SK-N-MC (cell line): ENCODE data around the gene MYADML2.

Source experiments
- DNase-seq: peaks from one replicate; pipeline ENCODE4 v3.0.0-alpha.2; 2011; ENCODE audit warnings: low read depth, low spot score
- H3K27ac ChIP-seq: fragments of 200-600 bp; sonication (generic); 2 replicates; pipeline ENCODE4 v1.5.1; 2016; ENCODE audit warnings: mixed run types
- H3K36me3 ChIP-seq: fragments of 200-600 bp; sonication (generic); 2 replicates; pipeline ENCODE4 v1.6.1; 2017; ENCODE audit warnings: antibody characterized with exemption, low read length, mixed read lengths; ENCODE audit not compliant: insufficient read depth
- H3K4me3 ChIP-seq: fragments of 200-600 bp; sonication (generic); 2 replicates; pipeline ENCODE4 v1.5.1; 2016
- H3K9ac ChIP-seq: fragments of 200-600 bp; sonication (generic); 2 replicates; pipeline ENCODE4 v1.8.0; 2017; ENCODE audit warnings: mixed run types, mixed read lengths; ENCODE audit not compliant: insufficient read length
- H3K9me3 ChIP-seq: fragments of 200-600 bp; sonication (generic); 2 replicates; pipeline ENCODE4 v1.6.1; 2017; ENCODE audit warnings: low read depth, mild to moderate bottlenecking, antibody characterized with exemption, low read length, moderate library complexity, mixed read lengths
- EZH2 ChIP-seq: fragments of 200-600 bp; sonication (generic); IDR thresholded peaks from one replicate; pipeline ENCODE4 v1.6.1; 2017; ENCODE audit warnings: antibody characterized with exemption
- FOXP2 ChIP-seq: optimal IDR thresholded peaks from 2 replicates; pipeline ENCODE3; 2011; ENCODE audit warnings: mild to moderate bottlenecking, moderate library complexity; ENCODE audit not compliant: insufficient read depth; ENCODE audit errors: extremely low read length, control extremely low read depth
- POLR2AphosphoS5 ChIP-seq: IDR thresholded peaks from 2 replicates; pipeline ENCODE4 v1.6.1; 2012; ENCODE audit warnings: mild to moderate bottlenecking, low read depth, low read length, borderline replicate concordance

Gene MYADML2

DNA sequence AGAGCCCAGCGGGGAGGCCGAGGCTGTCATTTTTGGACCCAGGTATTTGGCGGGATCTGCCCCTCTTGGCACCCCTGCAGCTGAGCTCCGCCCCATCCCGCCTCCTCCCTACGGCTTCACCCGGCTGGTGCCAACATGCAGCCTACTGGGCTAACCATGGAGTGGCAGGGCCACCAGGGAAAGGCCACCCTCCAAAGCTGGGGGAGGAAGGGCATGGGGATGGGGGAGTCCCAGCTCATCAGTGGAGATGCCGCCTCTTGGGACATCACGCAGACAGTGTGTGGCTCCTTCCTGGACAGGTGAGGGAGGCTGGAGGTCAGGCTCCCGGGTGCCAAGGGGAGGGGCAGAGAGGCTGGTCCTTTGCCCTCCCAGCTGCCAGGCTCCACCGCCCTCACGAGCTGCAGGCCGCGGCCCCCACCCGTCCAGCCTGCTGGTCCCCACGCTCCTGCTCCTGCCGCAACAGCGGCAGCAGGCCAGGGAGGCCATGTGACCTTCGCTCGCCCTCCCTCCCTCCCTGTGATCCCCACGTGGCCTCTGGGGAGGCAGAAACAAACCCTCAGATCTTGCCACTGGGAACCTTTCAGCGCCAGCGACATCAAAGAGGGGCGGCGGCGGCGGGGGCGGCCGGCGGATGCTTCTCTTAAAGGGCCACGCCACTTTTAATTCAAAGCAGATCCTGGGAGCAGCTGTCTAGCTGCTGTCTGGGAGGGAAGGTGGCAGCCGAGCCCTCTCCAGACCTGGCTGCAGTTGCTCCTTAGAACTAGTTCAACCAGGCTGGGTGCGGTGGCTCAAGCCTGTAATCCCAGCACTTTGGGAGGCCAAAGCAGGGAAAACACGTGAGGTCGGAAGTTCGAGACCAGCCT, 20.7 kb upstream of the MYADML2 start:
- H3K27ac ChIP-seq = no peak overlapping the region
- no peak overlapping the region for H3K4me3 ChIP-seq
- H3K36me3 ChIP-seq = no peaks in the 10 kb centered on the region
- DNase-seq = no peak
- TF ChIP-seq POLR2AphosphoS5 (no peak), EZH2 (no peak), FOXP2 (no peak)
- peaks cover 3% of the 10 kb centered on the region; the same call in 1 of the 2 replicates for H3K9me3 ChIP-seq
- H3K9ac ChIP-seq = no peak overlapping the region

DNA sequence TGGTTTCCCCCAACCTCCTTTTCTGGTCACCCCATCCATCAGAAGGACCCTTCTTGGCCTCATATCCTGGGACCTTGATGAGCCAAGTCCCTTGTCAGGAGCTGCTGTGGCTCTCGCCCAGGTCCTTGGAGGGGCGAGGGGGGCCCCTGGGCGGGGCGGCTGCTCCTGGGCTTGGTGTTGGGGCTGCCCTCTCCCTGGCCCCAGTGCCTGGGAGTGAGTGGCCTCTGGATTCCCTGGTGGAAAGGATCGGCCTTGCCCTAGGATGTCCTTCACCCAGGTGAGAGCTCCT, 20.2 kb upstream of the MYADML2 start:
- no peak for DNase-seq
- TF ChIP-seq FOXP2 (no peak), EZH2 (no peak), POLR2AphosphoS5 (no peak)
- Histone ChIP-seq H3K27ac (no peak overlapping the region), H3K36me3 (no peaks in the 10 kb centered on the region), H3K9me3 (peaks cover under 1% of the 10 kb centered on the region; the same call in 1 of the 2 replicates), H3K4me3 (no peak overlapping the region), H3K9ac (no peak overlapping the region)

DNA sequence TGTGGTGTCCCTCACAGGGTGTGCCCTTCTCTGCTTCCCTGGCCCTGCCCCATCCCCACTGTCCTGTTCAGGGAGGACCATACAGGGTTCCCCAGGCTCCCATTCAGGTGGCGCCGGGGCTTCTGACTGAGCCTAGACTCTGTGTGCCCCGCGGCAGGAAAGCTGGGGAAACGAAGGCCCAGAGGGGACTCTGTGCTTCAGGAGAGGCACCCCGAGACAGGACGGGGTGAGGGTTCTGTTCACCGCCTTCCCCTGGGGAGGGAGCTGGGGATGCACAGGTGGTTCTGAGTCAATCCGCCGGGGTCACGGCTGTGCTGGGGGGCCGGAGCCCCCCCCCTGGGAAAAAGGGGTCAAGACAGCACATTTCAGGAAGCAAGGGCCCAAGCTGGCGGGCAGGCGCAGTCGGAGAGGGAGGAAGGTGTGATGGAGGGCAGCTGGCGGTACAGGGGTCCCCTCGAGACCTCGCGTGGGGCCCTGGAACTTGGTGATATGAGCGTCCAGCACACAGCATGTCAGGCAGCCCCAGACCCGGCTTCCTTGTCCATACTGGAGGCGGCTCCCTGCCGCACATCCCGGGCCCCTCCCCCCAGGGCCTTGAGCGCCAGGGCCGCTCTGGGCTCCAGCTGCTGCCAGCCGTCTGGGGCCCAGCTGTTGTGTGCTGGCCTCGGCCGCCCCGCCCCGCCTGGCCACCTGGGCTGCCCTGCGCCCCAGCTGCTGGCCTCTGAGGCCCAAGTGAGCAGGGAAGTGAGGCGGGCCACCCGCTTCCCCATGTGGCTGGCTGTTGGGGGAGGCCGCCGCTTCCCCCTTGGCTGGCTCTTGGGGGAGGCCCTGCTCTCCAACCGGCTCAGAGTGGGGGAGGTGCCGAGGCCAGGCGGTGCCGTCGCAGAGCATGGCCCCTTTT, 19.6 kb upstream of the MYADML2 start:
- Histone ChIP-seq H3K4me3 (no peak overlapping the region), H3K9ac (no peak overlapping the region), H3K36me3 (no peaks in the 10 kb centered on the region), H3K27ac (no peak overlapping the region), H3K9me3 (no peaks in the 10 kb centered on the region)
- no peak for DNase-seq
- TF ChIP-seq EZH2 (no peak), FOXP2 (no peak), POLR2AphosphoS5 (no peak)

DNA sequence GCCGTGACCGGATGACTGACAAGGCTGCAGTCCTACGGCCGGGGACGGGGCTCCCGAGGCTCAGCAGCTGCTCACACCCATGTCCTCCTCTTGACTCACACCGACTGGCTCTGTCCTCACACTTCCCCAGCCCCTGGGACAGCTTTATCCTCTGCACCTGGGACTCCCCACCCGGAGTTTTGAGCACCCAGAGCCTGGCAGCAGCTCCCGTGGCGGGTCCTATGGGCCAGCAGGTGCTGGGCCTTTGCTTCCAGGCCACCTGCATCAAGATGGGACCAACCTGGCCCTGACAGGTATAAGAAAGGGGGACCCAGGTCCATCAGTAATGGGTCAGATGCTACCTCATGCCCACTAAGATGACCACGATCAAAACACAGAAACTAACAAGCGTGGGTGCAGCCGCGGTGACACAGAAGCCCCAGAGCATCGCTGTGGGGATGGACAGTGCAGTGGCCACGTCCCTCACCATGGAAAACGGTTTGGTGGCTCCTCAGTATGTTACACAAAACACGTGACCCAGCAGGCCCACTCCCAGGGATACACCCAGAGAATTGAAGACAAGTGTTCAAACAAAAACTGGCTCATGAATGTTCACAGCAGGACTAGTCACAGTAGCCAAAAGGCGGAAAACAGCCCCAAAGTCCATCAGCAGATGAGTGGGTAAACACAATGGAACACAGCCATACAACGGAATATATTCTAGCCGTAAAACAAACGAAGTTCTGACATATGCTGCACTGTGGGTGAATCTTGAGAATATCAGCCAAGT, 17.2 kb upstream of the MYADML2 start:
- no peak overlapping the region for H3K9ac ChIP-seq
- no peak overlapping the region for H3K27ac ChIP-seq
- DNase-seq = no peak
- no peaks in the 10 kb centered on the region for H3K9me3 ChIP-seq
- no peaks in the 10 kb centered on the region for H3K36me3 ChIP-seq
- H3K4me3 ChIP-seq = no peak overlapping the region
- TF ChIP-seq FOXP2 = no peak
- no peak for TF ChIP-seq EZH2
- no peak for TF ChIP-seq POLR2AphosphoS5

DNA sequence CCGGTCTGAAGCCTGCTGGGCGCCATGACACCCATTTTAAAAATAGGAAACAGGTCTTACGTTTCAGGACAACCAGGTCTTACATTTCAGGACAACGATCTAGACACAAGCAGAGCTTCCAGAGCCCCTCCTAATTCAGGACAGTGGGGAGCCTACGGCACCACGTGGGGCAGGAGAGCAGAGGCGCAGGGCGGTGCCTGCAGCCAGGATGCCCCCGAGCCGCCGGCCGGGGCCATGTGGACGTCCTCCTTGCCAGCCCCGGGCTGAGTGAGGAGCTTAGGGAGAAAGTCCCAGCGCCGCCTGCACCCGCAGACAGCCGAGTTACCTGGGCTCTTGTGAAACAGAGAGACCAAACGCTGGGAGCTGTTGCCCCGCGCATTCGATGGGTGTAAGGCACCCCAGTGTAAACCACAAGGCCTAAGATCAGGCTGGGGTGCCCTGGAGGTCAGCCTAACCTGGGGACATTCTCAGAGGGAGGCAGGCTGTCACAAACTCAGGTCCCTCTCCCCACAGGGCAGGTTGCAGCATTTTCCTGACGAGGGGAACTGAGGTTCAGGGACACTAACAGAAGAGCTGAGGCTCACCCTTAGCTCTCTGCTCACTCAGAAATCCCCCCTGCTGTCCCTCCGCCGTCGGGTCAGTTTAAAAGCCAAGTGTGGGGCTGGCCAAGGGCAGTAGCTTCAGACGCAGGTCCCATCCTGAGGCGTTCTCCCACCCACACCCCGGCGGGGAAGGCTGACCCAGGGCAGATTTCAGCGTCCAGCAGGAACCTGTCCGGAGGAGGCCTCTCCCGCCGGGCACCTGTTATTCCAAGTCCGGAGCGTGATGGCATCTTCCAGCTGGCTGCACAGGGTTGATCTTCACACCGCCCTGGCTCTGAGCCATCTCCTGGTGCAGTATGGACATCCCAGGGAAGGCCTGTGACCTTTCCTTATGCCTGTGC, 15.7 kb upstream of the MYADML2 start:
- DNase-seq = no peak
- H3K4me3 ChIP-seq = no peak overlapping the region
- H3K9ac ChIP-seq = no peak overlapping the region
- H3K9me3 ChIP-seq = no peaks in the 10 kb centered on the region
- no peak for TF ChIP-seq POLR2AphosphoS5
- no peak for TF ChIP-seq EZH2
- no peak for TF ChIP-seq FOXP2
- H3K27ac ChIP-seq = no peak overlapping the region
- H3K36me3 ChIP-seq = no peaks in the 10 kb centered on the region

DNA sequence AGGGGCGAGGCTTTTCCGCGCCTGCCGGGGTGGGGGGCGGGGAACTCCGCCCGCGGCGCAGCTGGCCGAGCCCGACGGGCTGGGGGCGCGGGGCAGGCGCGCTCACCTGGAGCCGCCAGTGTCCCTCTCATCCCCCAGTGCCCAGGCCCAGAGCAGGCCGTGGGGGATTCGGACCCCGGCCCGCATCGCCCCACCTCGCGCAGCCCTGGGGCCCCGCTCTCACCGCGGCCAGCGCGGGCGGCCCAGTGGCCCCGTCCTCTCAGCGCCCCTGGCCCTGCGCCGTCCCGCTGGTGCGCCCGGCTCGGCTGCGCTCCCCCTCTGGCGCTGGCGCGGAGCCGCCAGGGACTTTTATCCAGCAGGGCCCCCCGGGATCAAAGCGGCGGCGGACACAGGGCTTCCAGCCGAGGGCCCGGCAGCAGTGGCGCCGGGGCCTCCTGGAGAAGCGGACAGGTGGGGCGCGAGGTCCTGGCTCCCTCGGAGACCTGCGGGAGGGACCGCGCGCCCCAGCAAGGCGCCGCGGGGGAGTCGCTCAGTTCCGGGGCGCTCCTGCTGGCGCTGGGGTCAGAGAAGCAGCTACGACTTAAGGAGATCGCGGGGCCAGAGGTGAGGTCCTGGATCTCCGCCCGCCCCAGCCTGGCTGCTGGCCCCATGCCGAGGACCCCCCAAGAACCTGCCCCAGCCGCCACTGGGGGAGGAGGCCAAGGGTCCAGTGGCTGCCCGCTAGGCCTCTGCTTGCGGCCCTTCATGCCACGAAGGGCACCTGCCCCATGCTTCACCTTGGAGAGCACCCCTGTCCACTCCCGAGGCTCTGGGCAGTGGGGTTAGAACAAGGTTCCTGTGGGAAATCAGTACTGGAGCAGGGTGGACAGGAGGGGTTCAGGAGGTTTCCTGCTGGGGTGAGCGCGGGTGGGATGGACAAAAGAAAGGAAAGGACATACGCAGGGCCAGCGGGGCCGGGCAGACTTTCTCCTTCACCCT, 14.8 kb upstream of the MYADML2 start:
- TF ChIP-seq EZH2 = no peak
- no peak for TF ChIP-seq POLR2AphosphoS5
- no peak for TF ChIP-seq FOXP2
- H3K36me3 ChIP-seq = no peaks in the 10 kb centered on the region
- H3K4me3 ChIP-seq = no peak overlapping the region
- H3K9me3 ChIP-seq = no peaks in the 10 kb centered on the region
- H3K9ac ChIP-seq = no peak overlapping the region
- DNase-seq = no peak
- H3K27ac ChIP-seq = no peak overlapping the region
